ENCODE measurements around the gene PALLD.

The PALLD gene

GRCh38 chr4:168841000-168841671, 344.3 kb downstream of the PALLD start:
- DNase-seq, result no peak

- DNase-seq, result no peak
Observed at GRCh38 chr4:168841672-168842019, 344.8 kb downstream of the PALLD start.

- no peak for DNase-seq
Observed at GRCh38 chr4:168842186-168842585, 345.3 kb downstream of the PALLD start.

- no peak for DNase-seq
Observed at GRCh38 chr4:168843635-168844034, 346.8 kb downstream of the PALLD start.

DNA sequence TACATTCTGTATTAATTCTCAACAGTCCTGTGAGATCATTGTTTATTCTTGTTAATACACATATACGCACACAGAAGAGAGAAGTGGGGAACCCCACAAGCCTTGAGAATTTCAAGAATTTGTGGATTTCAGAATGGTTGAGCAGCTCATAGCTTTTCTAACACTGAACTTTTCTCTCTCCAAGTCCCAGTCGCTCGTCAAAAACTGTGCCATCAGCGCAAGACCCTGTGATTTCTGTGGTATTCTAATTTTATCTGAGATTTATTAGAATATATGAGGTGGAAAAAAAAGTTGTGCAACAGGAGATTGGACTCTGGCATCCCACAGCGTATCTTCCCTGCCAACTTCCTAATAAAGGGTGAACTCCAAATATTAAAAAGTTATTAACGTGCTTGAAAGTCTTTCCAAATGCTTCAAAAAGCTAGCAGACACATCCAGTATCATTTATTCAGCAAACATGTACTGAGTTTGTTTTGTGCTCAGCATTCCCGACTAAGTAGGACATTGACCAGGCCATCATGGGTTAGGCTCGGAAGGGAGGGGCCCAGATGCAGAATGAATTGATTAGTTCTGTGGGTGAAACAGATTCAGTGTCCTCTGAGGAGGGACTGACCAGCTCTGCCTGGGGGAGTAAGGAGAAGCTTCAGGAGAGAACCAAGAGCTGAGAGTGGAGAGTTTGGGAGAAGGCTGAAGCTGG, 347.6 kb downstream of the PALLD start:
- DNase-seq, result no peak

DNA sequence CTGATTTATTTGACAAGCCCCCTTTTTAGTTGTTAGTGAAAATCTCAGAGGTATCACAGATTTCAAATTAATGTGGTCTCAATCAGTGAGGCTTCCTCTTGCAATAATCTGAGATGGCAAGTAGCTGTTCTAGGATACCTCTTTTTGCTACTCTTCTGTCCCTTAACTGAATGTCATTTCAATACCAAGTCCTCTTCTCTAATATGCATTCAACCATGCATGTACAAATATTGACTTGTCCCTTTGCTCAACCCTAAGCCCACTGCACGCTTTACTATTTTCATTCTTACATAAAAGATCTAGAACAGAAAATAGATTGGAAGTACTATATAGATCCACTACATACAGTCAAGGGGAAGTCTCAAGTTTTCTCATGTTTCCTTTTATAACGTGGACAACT, 349.0 kb downstream of the PALLD start:
- DNase-seq, result no peak

DNA sequence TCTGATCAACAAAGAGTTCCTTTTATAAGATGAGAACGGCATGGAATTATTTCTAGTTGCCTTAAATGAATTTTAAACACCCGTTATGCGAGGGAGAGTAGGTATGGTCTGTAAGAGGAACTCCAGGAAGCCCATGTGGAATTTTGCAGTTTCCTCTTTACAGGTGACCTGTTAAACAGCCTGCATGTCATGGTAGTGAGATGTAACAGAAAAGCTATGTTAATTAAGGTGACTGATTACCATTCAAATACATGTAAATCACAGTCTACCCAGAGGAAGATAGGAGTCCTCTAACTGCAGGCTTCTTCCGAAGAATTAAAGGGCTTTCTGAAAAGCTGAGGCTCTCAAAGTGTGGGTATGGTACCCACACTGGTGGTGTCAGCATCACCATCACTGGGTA, 349.6 kb downstream of the PALLD start:
- DNase-seq, result no peak

- no peak for DNase-seq
Observed at GRCh38 chr4:168847771-168848502, 351.1 kb downstream of the PALLD start.

DNA sequence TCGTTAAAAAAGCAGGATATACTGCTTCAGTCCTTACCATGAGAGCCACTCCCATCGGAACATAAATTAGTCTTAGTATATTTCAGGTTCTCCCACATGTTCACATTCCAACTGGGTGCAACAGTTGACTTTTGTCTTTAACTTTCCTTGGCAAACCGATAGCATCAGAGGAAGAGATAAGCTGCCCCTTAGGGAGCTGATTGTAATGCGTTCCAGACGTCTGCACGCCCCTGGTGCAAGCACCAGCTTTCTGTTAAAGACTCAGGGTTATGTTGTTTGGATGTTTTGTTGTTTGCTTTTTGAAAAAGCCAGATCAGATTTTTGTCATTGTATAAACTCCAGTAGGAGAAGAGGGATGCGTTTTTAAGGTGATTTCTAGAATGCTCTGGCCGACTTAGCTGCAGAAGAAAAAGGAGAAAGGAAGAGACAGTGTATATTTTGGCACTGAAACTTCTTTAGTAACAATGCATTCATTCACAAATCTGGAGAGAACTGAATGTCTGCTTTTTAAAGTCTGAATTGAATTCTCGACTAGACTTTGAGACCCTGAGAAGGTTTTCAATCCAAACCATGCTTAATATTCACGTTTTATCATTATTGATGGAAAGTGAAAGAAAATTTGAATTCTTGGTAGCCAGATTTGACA, 352.3 kb downstream of the PALLD start:
- DNase-seq, result no peak

GRCh38 chr4:168849997-168850396, 353.1 kb downstream of the PALLD start:
- no peak for DNase-seq

- no peak for DNase-seq
Observed at GRCh38 chr4:168852387-168852786, 355.5 kb downstream of the PALLD start.

DNA sequence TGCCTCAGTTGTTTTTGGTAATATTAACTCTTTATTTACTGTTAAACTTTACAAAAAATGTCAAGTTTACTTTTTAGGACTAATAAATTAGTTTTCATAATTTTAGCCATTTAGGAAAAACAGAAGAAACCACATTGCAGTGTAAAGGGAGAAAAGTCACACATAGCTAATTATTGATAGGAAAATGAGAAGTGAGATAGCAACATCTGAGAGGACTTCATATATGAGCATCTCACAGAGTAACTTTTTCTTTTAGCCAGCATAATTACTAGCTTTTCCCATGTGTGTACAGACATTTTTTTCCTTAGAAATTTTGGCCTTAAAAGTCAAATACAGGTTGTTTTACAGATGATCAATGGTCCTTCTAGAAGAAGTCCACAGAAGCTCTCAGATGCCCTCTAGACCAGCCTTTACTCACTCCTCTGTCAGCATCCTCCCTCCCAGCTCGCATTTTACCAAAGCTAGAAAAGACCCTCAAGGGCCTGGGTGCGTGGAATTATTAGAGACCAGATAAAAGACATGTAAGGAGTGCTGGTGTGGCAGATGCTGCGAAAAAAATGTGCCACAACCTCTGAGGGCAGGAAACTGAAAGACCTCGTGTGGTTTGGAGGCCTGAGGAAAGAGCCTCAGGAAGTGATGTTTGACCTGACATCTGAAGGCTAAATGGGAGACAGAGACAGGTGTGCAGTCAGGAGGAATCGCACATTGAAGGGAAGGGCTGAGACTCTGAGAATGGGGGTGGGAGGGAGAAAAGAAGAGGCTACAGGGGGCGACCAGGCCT, 356.3 kb downstream of the PALLD start:
- no peak for DNase-seq

GRCh38 chr4:168853770-168854169, 356.9 kb downstream of the PALLD start:
- no peak for DNase-seq

GRCh38 chr4:168854350-168854921, 357.6 kb downstream of the PALLD start:
- no peak for DNase-seq

DNA sequence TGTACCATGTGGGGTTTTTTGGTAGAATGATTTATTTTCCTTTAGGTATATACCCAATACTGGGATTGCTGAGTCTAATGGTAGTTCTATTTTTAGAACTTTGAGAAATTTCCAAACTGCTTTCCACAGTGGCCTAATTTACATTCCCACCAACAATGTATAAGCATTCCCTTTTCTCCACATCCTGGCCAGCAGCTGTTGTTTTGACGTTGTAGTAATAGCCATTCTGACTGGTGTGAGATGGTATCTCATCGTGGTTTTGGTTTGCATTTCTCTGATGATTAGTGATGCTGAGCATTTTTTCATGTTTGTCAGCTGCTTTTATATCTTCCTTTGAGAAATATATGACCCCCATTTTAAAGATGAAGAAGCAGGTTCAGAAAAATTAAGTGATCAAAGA, 359.5 kb downstream of the PALLD start:
- DNase-seq, result no peak

DNA sequence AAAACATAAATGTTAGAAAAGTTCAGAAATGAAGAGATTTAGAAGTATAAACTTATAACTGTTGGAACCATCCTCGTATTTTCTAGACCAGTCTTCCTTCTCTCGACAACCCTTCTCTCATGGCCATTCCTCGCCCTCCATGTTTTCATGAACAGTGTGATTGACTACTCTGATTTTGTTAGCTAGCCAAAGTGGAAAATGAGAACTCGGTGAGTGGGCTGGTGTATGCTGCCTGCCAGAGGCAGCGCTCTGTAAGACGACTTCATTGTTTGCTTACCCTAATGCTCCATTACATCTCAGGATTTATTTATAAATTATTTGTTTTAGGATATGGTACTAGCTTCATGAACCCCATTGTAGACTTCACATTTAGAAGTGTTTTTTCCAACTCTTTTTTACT, 360.2 kb downstream of the PALLD start:
- no peak for DNase-seq

DNA sequence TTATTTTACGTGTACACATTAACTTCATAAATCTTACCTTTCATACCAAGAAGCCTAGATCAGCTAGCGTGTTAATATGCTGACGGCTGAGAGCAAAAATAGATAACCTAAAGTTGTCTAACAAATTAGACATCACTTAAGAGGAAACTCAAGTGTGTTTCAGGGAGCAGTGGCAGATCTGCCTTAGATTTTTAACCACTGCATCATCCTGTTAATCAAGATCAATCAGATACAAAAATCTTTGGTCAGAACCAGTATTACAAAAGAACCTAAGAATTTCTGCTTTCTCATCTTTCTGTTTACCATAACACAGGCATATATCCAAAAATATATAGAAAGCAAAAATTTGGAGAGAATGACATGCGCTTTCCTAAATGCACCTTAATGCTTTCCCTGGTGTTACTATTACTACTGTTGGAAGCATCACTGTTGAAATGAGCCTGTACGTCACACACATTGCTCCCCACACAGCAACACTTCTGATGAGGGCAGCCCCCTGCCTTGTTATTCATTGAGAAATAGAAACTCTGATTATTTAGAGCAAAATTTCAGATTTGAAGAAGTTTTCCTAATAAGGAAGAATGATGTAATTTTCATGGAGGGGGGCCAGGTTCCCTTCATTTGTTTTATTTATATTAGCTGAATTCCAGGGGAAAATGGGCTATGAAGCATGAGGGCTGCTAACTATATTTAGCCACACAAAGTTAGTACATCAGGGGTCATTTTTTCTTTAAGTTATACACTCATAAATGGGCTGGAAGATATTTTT, 360.9 kb downstream of the PALLD start:
- DNase-seq, result no peak

- DNase-seq, result no peak
Observed at GRCh38 chr4:168859100-168859499, 362.2 kb downstream of the PALLD start.

DNA sequence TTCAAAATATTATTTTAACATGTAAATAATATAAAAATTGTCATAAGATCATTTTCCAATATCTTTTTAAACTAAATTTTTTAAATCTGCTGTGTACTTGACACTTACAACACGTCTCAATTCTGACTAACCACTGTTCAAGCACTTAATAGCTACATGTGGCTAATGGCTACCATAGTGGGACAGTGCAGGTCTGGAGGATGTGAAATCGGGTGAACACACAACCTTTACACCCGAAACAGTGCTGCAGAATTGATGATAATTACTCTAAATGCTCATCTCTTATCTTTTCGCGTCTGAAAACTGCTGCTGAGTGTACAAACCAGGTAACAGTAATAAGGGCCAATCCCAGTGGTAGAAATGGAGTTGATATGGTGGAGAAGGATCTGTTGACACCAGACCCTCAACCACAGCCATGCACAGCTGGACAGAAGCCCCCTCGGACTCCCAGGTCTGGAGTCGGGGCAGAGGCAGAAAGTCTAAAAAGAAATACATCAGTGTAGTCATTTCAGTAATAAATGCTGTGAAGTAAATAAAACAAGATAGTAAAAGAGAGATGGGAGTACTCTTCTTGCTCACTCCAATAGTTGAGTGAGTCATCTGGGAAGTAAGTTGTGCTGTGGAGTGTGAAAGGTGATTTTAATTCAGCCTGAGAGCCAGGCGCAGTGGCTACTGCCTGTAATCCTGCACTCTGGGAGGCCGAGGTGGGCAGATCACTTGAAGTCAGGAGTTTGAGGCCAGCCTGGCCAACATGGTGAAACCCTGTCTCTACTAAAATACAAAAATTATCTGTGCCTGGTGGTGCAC, 363.2 kb downstream of the PALLD start:
- no peak for DNase-seq

DNA sequence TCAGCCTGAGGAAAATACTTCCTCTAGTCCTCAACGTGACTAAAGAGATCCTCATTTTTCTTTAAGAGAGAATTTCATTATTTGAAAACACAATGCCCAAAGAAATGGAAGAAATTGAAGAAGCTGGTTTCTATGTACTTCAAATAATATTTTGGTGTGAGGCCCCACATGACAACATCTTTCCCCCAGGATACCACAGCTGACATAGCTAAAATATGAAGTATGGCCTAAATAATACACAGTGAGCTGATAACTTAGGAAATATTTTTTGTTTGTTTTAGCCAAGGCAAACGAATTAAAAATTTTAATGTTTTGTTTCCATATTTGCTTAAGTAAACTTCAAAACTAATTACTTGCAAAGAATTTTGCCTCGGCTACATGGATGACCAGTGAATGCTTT, 364.0 kb downstream of the PALLD start:
- no peak for DNase-seq

Measured in CD4-positive, alpha-beta T cell treated with Interleukin-6 for 4 hours (primary cell).